ENCODE results near the gene MTF1. TPM values are rescaled to one million over a fixed set of nuclear protein-coding genes. Genes with fewer than 3 reads are reported as not detected.

MTF1 gene
- total and polyA plus RNA-seq, 4 donors, result 2.6 to 23.3 (median 10.8) TPM

DNA sequence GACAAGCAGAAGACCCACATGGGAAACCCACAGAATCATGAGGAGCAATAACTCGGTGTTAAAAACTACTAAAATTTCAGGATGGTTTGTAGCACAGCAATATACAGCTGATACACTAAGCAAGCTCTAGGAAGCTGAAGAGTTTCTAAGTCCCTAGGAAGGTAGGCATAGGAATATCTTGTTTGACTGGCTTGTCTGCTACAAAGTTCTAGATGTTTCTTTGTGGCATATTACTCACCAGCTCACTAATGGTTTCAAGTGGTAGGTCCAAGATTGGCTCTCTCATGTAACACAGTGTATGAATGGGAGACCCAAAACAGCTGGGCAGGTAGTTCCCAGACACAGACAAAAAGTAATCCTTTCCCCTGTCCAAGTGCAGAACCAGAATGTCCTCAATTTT is 13.3 kb upstream of the MTF1 start:
- DNase-seq (no peak), ATAC-seq (ENCODE audit: insufficient read depth, low FRiP score) (no peak)
- no peak overlapping the region for H3K9ac ChIP-seq (ENCODE audit: insufficient read depth in 1 of 2, low read length in 2 of 2)
- no peak overlapping the region for H3K27ac ChIP-seq (ENCODE audit: low read depth in 1 of 2, low read length in 1 of 2)
- 99 to 100% methylated on average over 1 of the region's 1 CpG for WGBS, 2 donors
- TF ChIP-seq, protein P1, sequence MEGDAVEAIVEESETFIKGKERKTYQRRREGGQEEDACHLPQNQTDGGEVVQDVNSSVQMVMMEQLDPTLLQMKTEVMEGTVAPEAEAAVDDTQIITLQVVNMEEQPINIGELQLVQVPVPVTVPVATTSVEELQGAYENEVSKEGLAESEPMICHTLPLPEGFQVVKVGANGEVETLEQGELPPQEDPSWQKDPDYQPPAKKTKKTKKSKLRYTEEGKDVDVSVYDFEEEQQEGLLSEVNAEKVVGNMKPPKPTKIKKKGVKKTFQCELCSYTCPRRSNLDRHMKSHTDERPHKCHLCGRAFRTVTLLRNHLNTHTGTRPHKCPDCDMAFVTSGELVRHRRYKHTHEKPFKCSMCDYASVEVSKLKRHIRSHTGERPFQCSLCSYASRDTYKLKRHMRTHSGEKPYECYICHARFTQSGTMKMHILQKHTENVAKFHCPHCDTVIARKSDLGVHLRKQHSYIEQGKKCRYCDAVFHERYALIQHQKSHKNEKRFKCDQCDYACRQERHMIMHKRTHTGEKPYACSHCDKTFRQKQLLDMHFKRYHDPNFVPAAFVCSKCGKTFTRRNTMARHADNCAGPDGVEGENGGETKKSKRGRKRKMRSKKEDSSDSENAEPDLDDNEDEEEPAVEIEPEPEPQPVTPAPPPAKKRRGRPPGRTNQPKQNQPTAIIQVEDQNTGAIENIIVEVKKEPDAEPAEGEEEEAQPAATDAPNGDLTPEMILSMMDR (IDR thresholded peaks at IDR 0.05; ENCODE audit: control extremely low read depth, extremely low read depth), result no peak
- H3K36me3 ChIP-seq (ENCODE audit: control insufficient read depth in 4 of 4, insufficient read depth in 4 of 4, low read length in 4 of 4), result peaks cover 9 to 39% (median 26%) of the 10 kb centered on the region in 4 donors
- no peaks in the 10 kb centered on the region for H3K9me3 ChIP-seq (ENCODE audit: control insufficient read depth in 4 of 4, insufficient read depth in 3 of 4, low read length in 3 of 4)
- H3K4me3 ChIP-seq, result no peak overlapping the region
- no peaks in the 10 kb centered on the region for H3K27me3 ChIP-seq (ENCODE audit: control insufficient read depth in 3 of 3, insufficient read depth in 3 of 3, low read length in 2 of 3)
- H3K4me1 ChIP-seq (ENCODE audit: control insufficient read depth in 5 of 5, insufficient read depth in 5 of 5, low read length in 5 of 5), result no peaks in the 10 kb centered on the region

DNA sequence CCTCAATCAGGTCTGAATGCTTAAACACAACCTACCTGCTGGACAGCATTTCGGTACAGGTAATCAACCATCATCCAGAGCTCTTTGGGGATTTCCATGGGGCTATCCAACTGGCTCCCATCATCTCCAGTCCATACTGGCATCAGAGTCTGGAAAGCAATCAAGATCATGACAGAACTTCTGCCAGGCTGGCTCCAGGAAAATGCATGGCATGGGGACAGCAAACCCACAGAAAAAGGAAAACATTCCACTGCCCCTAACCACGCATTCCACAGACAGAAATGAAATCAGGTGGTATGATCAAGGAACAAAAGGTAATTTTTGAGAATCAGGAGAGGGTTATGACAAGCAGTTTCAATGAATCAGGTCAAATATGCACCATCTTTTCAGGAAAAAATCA is 9.1 kb upstream of the MTF1 start:
- Histone ChIP-seq H3K27me3 (ENCODE audit: control insufficient read depth in 3 of 3, insufficient read depth in 3 of 3, low read length in 2 of 3) (no peaks in the 10 kb centered on the region), H3K9me3 (ENCODE audit: control insufficient read depth in 4 of 4, insufficient read depth in 3 of 4, low read length in 3 of 4) (no peaks in the 10 kb centered on the region), H3K4me3 (no peak overlapping the region), H3K9ac (ENCODE audit: insufficient read depth in 1 of 2, low read length in 2 of 2) (no peak overlapping the region), H3K36me3 (ENCODE audit: control insufficient read depth in 4 of 4, insufficient read depth in 4 of 4, low read length in 4 of 4) (peaks cover 14 to 44% (median 30%) of the 10 kb centered on the region in 4 donors), H3K4me1 (ENCODE audit: control insufficient read depth in 5 of 5, insufficient read depth in 5 of 5, low read length in 5 of 5) (no peaks in the 10 kb centered on the region), H3K27ac (ENCODE audit: low read depth in 1 of 2, low read length in 1 of 2) (no peak overlapping the region)
- DNase-seq (no peak), ATAC-seq (ENCODE audit: insufficient read depth, low FRiP score) (no peak)
- WGBS, 2 donors, result 85 to 94% methylated on average over 2 of the region's 2 CpGs
- TF ChIP-seq, protein P1 (IDR thresholded peaks at IDR 0.05; ENCODE audit: control extremely low read depth, extremely low read depth), result no peak

DNA sequence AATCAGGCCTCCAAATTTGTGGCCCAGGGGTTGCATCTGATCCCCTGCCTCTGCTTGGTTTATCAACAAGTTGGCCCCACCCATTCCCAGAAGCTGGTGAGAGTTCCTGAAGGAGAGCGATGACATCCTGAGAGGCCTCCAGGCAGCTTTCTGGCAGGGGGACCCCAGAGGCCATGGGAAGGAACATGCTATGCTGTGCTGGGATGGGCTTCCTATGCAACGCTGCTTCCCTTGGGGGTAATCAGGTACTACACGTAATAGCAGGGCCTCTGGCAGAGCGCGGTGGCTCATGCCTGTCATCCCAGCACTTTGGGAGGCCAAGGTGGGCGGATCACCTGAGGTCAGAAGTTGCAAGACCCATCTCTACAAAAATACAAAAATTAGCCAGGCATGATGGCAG is 8.4 kb upstream of the MTF1 start:
- H3K4me1 ChIP-seq (ENCODE audit: control insufficient read depth in 5 of 5, insufficient read depth in 5 of 5, low read length in 5 of 5), result no peaks in the 10 kb centered on the region
- 94 to 98% methylated on average over 6 of the region's 6 CpGs for WGBS, 2 donors
- no peaks in the 10 kb centered on the region for H3K27me3 ChIP-seq (ENCODE audit: control insufficient read depth in 3 of 3, insufficient read depth in 3 of 3, low read length in 2 of 3)
- ATAC-seq (ENCODE audit: insufficient read depth, low FRiP score), result no peak
- peaks cover 12 to 42% (median 26%) of the 10 kb centered on the region in 4 donors for H3K36me3 ChIP-seq (ENCODE audit: control insufficient read depth in 4 of 4, insufficient read depth in 4 of 4, low read length in 4 of 4)
- no peak for DNase-seq
- no peak overlapping the region for H3K27ac ChIP-seq (ENCODE audit: low read depth in 1 of 2, low read length in 1 of 2)
- no peaks in the 10 kb centered on the region for H3K9me3 ChIP-seq (ENCODE audit: control insufficient read depth in 4 of 4, insufficient read depth in 3 of 4, low read length in 3 of 4)
- TF ChIP-seq, protein P1 (IDR thresholded peaks at IDR 0.05; ENCODE audit: control extremely low read depth, extremely low read depth), result no peak
- no peak overlapping the region for H3K4me3 ChIP-seq
- no peak overlapping the region for H3K9ac ChIP-seq (ENCODE audit: insufficient read depth in 1 of 2, low read length in 2 of 2)

DNA sequence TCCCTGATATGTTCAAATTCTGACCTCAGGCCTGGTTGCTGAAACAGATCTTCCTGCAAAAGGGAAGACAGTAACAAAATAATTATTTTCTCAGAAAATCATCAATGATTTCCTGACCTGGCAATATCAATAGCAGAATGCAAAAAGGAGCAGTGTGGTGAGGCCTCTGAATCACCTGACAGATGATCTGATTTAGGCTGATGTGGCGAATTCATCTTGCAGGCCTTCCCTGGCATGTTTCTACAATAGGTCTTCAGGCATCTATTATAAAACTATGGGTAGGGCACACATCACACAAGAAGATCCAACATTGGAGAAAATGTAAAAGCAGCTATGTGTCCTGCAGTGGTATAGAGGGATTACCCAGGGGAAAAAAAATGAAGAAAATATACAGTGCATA is 7.1 kb upstream of the MTF1 start:
- Histone ChIP-seq H3K9ac (ENCODE audit: insufficient read depth in 1 of 2, low read length in 2 of 2) (no peak overlapping the region), H3K9me3 (ENCODE audit: control insufficient read depth in 4 of 4, insufficient read depth in 3 of 4, low read length in 3 of 4) (no peaks in the 10 kb centered on the region), H3K27me3 (ENCODE audit: control insufficient read depth in 3 of 3, insufficient read depth in 3 of 3, low read length in 2 of 3) (no peaks in the 10 kb centered on the region), H3K36me3 (ENCODE audit: control insufficient read depth in 4 of 4, insufficient read depth in 4 of 4, low read length in 4 of 4) (peaks cover 12 to 37% (median 27%) of the 10 kb centered on the region in 4 donors), H3K4me3 (no peak overlapping the region), H3K4me1 (ENCODE audit: control insufficient read depth in 5 of 5, insufficient read depth in 5 of 5, low read length in 5 of 5) (no peaks in the 10 kb centered on the region), H3K27ac (ENCODE audit: low read depth in 1 of 2, low read length in 1 of 2) (no peak overlapping the region)
- WGBS, 2 donors, result 93 to 100% methylated on average over 1 of the region's 1 CpG
- TF ChIP-seq, protein P1 (IDR thresholded peaks at IDR 0.05; ENCODE audit: control extremely low read depth, extremely low read depth), result no peak
- no peak for ATAC-seq (ENCODE audit: insufficient read depth, low FRiP score)
- no peak for DNase-seq

All from lung (tissue), 12 donors.